Endothelial cell of umbilical vein (primary cell): ENCODE results near the gene SLC49A3.
"Not testable (repeated sequence)": the region's sequence is repeated elsewhere in the genome, so short reads cannot be mapped to it uniquely, and the experiment has no call there.

Experiments
- CTCF ChIP-seq, 2 donors: IDR thresholded peaks; 1 replicate in 1 of 2; 2 replicates in 1 of 2; pipeline ENCODE4 v1.5.1; 2011; ENCODE audit warnings: low read length in 2 of 2, mild to moderate bottlenecking in 2 of 2, moderate library complexity in 2 of 2, control low read depth in 1 of 2, inconsistent platforms in 1 of 2, low read depth in 1 of 2; ENCODE audit not compliant: insufficient read depth in 1 of 2; ENCODE audit errors: extremely low read depth in 1 of 2
- EZH2 ChIP-seq: IDR thresholded peaks from 2 replicates; pipeline ENCODE4 v1.6.1; 2012; ENCODE audit warnings: borderline replicate concordance, low read depth, mild to moderate bottlenecking, moderate library complexity, low read length, inconsistent platforms; ENCODE audit not compliant: severe bottlenecking
- FOS ChIP-seq: IDR thresholded peaks from 2 replicates; pipeline ENCODE4 v1.6.1; 2011; ENCODE audit warnings: mild to moderate bottlenecking, low read length, moderate library complexity, borderline replicate concordance; ENCODE audit not compliant: insufficient read depth
- GATA2 ChIP-seq: IDR thresholded peaks from 2 replicates; pipeline ENCODE4 v1.7.0; 2011; ENCODE audit warnings: low read depth, mild to moderate bottlenecking, moderate library complexity, mixed read lengths, low read length; ENCODE audit not compliant: insufficient read length, insufficient read depth
- JUN ChIP-seq: IDR thresholded peaks from 2 replicates; pipeline ENCODE4 v1.6.1; 2011; ENCODE audit warnings: borderline replicate concordance, low read depth; ENCODE audit not compliant: insufficient read length, insufficient read depth
- MAX ChIP-seq: IDR thresholded peaks from 2 replicates; pipeline ENCODE4 v1.6.1; 2011; ENCODE audit not compliant: insufficient read depth, insufficient read length
- MYC ChIP-seq: IDR thresholded peaks from one replicate; pipeline ENCODE4 v1.6.1; 2011; ENCODE audit warnings: mild to moderate bottlenecking, low read depth, low read length
- POLR2A ChIP-seq: IDR thresholded peaks from 2 replicates; pipeline ENCODE4 v1.6.1; 2012; ENCODE audit warnings: low read depth, mild to moderate bottlenecking, control low read depth, low read length
- POLR2AphosphoS5 ChIP-seq: IDR thresholded peaks from 2 replicates; pipeline ENCODE4 v1.6.1; 2012; ENCODE audit warnings: low read depth, mild to moderate bottlenecking, control low read depth, low read length, moderate library complexity; ENCODE audit not compliant: insufficient read depth

- TF ChIP-seq CTCF (IDR thresholded peaks at IDR 0.05; ENCODE audit: extremely low read depth in 1 of 2, insufficient read depth in 1 of 2, low read depth in 1 of 2, low read length in 2 of 2); POLR2A; MAX; EZH2; POLR2AphosphoS5; MYC; FOS; JUN; GATA2: not testable (repeated sequence)
Observed at GRCh38 chr4:694341-694940, 5.5 kb upstream of the SLC49A3 start.
